ENCODE results near the gene EPB41. TPM values are rescaled to one million over a fixed set of nuclear protein-coding genes. Genes with fewer than 3 reads are reported as not detected.
"Not testable (repeated sequence)": the region's sequence is repeated elsewhere in the genome, so short reads cannot be mapped to it uniquely, and the experiment has no call there.

Gene EPB41
- total RNA-seq, 4 donors from 2014 or later: 110 to 183 (median 126) TPM

DNA sequence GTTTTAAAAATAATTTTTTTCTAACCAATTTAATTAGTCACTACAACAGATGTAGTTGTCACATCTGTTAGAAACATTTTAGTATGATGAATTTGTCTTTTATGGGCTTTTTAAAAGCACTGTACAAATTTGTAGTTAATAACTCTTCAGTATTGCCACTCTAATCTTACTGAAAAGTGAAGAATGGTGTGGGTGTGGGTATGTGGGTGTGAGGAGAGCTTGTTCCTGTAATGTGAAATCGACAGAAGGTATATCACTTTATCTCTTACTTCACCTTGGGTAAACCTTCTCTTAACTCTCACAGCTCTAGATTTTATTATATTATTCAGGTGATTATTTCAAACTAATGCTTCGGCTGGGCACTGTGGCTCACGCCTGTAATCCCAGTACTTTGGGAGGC is 166.8 kb downstream of the EPB41 start:
- no peaks in the 10 kb centered on the region for H3K27me3 ChIP-seq
- no peak overlapping the region for H3K4me3 ChIP-seq
- H3K36me3 ChIP-seq: no peaks in the 10 kb centered on the region
- H3K27ac ChIP-seq: no peak overlapping the region
- no peak for TF ChIP-seq POLR2A (IDR thresholded peaks at IDR 0.05)
- TF ChIP-seq, protein P1, sequence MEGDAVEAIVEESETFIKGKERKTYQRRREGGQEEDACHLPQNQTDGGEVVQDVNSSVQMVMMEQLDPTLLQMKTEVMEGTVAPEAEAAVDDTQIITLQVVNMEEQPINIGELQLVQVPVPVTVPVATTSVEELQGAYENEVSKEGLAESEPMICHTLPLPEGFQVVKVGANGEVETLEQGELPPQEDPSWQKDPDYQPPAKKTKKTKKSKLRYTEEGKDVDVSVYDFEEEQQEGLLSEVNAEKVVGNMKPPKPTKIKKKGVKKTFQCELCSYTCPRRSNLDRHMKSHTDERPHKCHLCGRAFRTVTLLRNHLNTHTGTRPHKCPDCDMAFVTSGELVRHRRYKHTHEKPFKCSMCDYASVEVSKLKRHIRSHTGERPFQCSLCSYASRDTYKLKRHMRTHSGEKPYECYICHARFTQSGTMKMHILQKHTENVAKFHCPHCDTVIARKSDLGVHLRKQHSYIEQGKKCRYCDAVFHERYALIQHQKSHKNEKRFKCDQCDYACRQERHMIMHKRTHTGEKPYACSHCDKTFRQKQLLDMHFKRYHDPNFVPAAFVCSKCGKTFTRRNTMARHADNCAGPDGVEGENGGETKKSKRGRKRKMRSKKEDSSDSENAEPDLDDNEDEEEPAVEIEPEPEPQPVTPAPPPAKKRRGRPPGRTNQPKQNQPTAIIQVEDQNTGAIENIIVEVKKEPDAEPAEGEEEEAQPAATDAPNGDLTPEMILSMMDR (IDR thresholded peaks at IDR 0.05): no peak
- H3K4me1 ChIP-seq: no peaks in the 10 kb centered on the region
- no peak for DNase-seq
- no peaks in the 10 kb centered on the region for H3K9me3 ChIP-seq

DNA sequence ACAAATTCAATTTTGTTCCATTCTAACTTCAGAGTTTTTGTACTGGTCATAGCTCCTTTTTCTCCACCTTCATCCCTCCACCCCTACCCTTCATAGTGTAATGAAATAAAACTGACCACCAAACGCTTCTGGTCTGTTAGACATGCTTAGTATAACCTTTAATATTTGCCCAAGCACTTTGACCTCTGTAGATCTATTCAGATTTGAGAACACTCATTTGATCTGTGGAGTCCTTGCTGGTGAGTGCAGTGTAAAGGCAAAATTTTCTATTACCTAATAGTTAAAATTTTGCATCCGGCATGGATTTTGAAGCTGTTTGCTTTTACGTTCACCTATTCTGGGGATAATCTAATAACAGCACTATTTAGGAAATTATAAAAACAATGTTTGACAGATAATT is 168.2 kb downstream of the EPB41 start:
- TF ChIP-seq, protein P1 (IDR thresholded peaks at IDR 0.05): no peak
- no peak for TF ChIP-seq POLR2A (IDR thresholded peaks at IDR 0.05)
- Histone ChIP-seq H3K4me3 (no peak overlapping the region), H3K27me3 (no peaks in the 10 kb centered on the region), H3K36me3 (no peaks in the 10 kb centered on the region), H3K9me3 (no peaks in the 10 kb centered on the region), H3K4me1 (no peaks in the 10 kb centered on the region), H3K27ac (no peak overlapping the region)
- DNase-seq: no peak

DNA sequence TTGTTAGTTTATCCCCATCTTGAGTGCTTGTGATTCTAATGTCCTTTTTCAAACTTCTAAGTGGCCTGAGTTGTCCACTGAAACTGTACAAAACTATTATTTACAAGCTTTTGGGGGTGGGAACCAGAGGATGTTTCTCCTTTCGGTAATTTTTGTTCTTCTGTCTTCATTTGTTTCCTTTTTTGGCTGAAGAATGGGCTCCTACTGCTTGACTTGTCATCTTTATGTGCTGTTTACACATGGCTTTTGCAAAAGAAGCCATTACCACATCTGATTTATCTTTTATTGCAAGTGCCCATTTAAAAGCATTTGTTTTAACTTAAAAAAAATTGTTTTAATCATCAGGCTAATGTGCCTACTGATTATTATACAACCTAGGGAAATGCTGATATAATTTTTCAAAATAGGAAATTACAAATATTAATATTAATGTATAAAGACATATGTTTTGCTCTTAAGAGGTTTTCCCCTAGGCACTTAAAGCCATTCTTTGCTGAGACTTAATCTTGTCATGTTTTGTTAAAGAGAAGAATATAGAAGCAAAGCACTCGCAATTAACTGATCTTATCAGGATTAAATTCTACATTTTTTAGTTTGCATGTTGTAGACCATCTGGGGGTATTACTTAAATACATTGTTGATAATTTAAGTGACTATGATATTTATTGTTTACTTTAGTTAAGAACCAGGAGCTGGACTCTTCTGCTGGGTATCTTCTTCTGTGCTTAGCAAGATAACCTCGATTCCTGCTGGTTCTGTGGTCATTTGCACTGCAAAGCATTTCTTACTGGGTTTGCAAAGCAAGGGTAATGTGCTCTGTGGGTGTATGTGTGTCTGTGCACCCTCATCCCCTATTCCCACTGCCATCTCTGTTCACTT is 169.2 kb downstream of the EPB41 start:
- no peak for DNase-seq
- no peaks in the 10 kb centered on the region for H3K4me1 ChIP-seq
- TF ChIP-seq POLR2A (IDR thresholded peaks at IDR 0.05): no peak
- TF ChIP-seq, protein P1 (IDR thresholded peaks at IDR 0.05): no peak
- H3K27me3 ChIP-seq: no peaks in the 10 kb centered on the region
- H3K27ac ChIP-seq: no peak overlapping the region
- H3K9me3 ChIP-seq: no peaks in the 10 kb centered on the region
- H3K4me3 ChIP-seq: no peak overlapping the region
- H3K36me3 ChIP-seq: peaks cover 0 to 6% (median 0%) of the 10 kb centered on the region in 3 donors

DNA sequence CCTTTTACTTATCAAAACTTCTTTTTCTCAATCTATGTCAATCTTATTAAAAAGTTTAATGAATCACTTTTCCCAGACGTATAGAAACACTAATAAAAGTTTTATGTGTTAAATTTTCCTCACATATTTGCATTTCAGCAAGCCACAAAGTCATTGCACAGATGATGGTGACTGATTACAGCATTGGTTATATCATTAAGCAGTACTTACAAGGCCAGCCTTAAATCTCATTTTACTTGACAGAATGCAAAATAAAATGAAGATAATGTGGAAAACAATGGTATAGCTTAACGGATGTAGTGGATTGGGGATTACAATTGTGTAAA is 169.8 kb downstream of the EPB41 start:
- H3K27ac ChIP-seq: no peak overlapping the region
- H3K27me3 ChIP-seq: no peaks in the 10 kb centered on the region
- no peaks in the 10 kb centered on the region for H3K9me3 ChIP-seq
- peaks cover 0 to 9% (median 0%) of the 10 kb centered on the region in 3 donors for H3K36me3 ChIP-seq
- H3K4me3 ChIP-seq: no peak overlapping the region
- no peak for DNase-seq
- TF ChIP-seq, protein P1 (IDR thresholded peaks at IDR 0.05): no peak
- no peak for TF ChIP-seq POLR2A (IDR thresholded peaks at IDR 0.05)
- H3K4me1 ChIP-seq: no peaks in the 10 kb centered on the region

DNA sequence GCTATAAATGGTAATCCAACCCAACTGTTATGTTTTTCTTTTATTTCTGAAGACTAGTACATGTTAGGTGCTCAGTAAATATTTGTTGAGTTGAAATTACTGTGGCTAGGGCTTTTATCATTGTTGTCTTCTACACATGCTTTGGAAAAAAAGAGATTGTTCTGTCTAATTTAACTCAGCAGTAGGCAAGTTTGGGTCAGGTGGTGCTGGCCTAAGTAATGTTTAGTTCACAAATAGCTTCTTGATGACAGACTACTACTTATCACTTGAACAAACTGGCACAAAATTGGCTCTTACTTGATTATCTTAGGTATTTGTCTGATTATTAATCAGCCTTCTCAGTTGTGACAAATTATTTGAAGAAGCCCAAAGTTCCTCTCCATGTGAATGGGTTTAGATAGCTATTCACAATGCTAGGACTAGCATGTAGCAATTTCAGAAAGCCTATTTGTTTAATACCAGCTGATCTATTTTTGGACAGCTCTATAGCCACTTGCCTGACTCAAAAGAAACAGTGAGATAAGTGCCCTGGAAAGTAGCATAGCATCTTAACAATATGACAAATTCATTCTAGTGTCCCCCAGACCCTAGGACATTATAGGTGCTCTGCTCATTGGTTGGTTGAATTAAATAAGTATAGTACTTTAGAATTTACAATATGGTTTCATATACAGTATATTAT is 176.7 kb downstream of the EPB41 start:
- Histone ChIP-seq H3K9me3 (no peaks in the 10 kb centered on the region), H3K27ac (no peak overlapping the region), H3K4me3 (no peak overlapping the region), H3K4me1 (no peaks in the 10 kb centered on the region), H3K36me3 (peaks cover 0 to 9% (median 0%) of the 10 kb centered on the region in 3 donors), H3K27me3 (no peaks in the 10 kb centered on the region)
- no peak for DNase-seq
- no peak for TF ChIP-seq POLR2A (IDR thresholded peaks at IDR 0.05)
- TF ChIP-seq, protein P1 (IDR thresholded peaks at IDR 0.05): no peak

DNA sequence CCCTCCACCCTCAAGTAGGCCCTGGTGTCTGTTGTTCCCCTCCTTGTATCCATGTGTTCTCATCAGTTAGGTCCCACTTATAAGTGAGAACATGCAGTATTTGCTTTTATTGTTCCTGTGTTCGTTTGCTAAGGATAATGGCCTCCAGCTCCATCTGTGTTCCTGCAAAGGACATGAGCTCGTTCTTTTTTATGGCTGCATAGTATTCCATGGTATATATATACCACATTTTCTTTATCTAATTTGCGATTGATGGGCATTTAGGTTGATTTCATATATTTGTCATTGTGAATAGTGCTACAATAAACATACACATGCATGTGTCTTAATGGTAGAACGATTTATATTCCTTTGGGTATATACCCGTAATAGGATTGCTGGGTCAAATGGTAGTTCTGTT is 178.3 kb downstream of the EPB41 start:
- H3K36me3 ChIP-seq: peaks cover 0 to 11% (median 0%) of the 10 kb centered on the region in 3 donors
- H3K4me1 ChIP-seq, H3K4me3 ChIP-seq, DNase-seq, H3K9me3 ChIP-seq, H3K27ac ChIP-seq, H3K27me3 ChIP-seq: not testable (repeated sequence)

Measured in Peyer's patch (tissue), 4 donors.